CD4-positive, alpha-beta T cell treated with Interleukin-17A for 1 hour (primary cell): ENCODE data around the gene WDR38.
A peak's percentile ranks its signal among the peaks of the same experiment; 100 is the strongest.

Experiments
- DNase-seq: peaks from one replicate; pipeline ENCODE4 v3.0.0-alpha.2; 2020

WDR38 gene, protein sequence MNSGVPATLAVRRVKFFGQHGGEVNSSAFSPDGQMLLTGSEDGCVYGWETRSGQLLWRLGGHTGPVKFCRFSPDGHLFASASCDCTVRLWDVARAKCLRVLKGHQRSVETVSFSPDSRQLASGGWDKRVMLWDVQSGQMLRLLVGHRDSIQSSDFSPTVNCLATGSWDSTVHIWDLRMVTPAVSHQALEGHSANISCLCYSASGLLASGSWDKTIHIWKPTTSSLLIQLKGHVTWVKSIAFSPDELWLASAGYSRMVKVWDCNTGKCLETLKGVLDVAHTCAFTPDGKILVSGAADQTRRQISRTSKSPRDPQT

DNA sequence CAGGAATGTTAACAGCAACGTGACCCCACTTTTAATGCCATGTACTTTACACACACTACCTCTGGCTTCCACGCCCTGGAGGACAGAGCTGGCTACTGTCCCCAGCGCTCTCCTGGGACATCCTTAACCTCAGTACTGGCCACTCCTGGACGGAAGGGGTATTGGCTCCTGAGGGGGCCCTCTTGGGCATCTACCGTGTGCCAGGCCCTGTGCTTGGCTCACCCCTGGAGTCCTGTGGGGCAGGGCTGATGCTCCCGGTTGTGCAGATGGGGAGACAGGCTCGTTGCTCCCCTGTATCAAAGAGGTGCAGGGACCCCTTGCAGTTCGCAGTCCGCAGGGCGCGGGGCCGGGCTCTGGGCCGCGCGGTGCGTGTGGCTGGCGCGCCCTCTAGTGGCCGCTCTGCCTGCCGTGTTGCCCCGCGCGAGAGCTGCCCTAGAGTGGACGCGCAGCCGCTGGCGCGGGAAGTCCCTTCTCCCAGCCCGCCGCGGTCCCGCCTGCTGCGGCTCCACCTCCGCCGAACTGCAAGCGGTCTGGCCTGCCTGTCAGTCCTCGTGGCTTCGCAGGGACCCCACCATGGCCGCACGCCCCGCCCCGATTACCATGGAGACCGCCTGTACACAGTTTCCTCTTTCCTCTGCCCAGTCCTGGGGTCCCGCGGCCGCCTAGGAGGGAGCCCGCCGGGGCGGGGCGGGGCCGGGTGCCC, at the start of gene WDR38:
WDR38 (plus strand) TSS at position 632 of the 703 bp plus-strand sequence. CDS start 72 bp downstream, outside the sequence.
- DNase-seq: peak; percentile 93

DNA sequence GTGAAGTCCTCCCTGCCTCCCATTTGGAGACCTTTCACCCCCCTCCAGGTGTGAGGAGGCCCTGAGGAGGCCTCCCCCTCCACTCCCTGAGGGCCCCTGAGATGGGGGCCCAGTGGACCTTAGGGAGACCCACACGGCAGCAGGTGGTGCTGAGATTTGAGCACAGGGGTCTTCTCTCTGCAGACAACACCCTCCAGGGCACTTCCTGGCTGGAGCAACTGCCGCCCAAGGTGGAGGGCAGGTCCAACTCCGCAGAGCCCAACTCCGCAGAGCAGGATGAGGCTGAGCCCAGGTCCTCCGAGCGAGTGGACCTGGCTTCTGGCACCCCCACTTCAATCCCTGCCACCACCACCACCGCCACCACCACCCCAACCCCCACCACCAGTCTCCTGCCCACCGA, 49.3 kb upstream of the WDR38 start:
- DNase-seq: no peak

- DNase-seq: no peak
These were observed 48.1 kb upstream of the WDR38 start for GRCh38 chr9:124805186-124805585.

DNA sequence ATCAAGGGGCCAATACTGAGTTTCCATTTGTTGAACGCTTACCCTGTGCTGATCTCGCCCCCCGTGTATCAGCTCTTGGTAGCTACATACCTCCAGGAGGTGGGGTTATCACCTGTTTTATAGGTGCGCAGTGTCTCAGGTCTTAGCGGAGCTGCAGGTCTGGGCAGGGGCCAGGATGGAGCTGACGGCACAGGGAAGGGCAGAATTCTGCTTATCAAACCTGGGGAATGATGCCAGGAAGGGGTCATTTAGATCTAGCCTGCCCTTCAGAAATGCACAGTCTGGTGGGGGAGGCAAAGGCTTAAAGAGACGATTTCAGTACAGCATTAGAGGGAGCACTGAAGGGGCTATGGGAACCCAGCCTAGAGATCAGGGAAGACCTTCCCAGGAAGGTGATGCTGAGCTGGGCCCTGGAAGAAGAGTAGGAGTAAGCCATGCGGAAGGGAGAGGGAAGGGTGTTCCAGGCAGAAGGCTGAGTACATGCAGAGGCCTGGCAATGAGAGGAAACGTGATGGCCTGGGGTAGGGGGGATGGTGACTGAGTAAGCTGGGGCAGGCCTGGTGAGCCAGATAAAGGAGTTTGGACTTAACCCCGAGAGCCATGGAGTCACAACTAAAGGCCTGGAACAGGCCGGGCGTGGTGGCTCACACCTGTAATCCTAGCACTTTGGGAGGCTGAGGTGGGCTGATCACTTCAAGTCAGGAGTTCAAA, 44.9 kb upstream of the WDR38 start:
- no peak for DNase-seq

- DNase-seq: no peak
These were observed 44.0 kb upstream of the WDR38 start for GRCh38 chr9:124809211-124809610.

DNA sequence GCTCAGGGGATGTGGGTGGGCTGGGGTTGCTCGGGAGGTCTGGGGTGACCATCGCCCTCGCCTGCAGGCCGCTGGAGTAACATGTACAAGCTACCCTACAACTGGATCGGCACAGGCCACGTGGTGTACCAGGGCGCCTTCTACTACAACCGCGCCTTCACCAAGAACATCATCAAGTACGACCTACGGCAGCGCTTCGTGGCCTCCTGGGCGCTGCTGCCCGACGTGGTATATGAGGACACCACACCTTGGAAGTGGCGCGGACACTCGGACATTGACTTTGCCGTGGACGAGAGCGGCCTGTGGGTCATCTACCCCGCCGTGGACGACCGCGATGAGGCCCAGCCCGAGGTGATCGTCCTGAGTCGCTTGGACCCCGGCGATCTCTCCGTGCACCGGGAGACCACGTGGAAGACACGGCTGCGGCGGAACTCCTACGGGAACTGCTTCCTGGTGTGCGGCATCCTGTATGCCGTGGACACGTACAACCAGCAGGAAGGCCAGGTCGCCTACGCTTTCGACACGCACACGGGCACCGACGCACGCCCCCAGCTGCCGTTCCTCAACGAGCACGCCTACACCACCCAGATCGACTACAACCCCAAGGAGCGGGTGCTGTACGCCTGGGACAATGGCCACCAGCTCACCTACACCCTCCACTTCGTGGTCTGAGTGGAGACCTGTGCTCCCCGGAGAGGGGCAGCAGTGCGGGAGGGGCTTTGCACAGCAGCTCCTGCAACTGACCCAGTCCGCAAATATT, 43.3 kb upstream of the WDR38 start:
- no peak for DNase-seq

- DNase-seq: no peak
These were observed 42.5 kb upstream of the WDR38 start for GRCh38 chr9:124810663-124811355.

- DNase-seq: no peak
These were observed 40.8 kb upstream of the WDR38 start for GRCh38 chr9:124812441-124812876.

- no peak for DNase-seq
These were observed 40.2 kb upstream of the WDR38 start for GRCh38 chr9:124813041-124813440.

DNA sequence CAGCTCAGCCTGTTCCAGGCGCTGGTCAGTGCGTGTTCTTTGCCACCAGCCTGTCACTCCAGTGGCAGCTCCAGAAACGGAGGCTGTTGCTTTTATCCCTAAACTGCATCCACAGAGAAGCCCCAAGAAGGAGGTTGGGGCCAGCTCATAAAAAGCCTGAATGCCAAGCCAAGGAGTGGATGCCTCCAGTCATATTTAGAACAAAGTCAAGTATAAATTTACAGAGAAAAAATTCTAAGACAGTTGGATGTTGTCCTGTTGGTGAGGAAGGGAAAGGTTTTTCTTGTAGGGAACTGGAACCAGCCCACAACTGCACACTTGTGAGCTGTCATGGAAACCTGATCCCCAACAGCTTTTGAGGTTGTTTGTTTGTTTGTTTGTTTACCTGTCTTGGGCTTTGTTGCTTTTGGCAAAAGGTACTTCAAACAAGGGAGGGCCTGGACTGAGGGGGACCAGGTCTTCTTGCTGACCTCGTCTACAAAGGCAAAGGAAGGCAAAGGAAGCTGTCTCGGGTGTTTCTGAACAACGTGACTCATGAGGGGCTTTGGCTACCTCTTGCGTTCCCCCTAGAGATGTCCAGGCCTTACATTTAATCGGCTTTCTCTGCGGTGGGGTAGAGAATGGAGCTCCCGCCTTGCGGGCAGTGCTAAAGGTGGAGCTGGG, 39.6 kb upstream of the WDR38 start:
- DNase-seq: no peak

- no peak for DNase-seq
These were observed 39.1 kb upstream of the WDR38 start for GRCh38 chr9:124814164-124814535.

DNA sequence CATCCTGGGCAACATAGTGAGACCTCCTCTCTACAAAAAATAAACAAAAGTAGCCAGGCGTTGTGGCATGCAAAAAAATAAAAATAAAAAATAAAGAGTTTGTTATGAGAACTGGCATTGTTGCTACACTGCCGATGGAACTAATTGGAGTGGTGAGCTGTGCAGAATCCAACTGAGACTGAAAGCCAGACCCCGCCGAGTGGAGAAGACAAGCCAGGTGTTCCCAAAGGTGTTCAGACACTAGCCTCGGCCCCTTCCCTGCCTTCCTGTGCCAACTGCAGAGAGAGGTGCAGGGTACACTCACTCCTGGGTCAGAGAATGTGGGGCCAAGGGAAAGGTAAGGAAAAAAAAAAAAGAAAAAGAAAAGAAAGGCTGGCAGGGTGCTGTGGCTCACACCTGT, 37.7 kb upstream of the WDR38 start:
- no peak for DNase-seq

DNA sequence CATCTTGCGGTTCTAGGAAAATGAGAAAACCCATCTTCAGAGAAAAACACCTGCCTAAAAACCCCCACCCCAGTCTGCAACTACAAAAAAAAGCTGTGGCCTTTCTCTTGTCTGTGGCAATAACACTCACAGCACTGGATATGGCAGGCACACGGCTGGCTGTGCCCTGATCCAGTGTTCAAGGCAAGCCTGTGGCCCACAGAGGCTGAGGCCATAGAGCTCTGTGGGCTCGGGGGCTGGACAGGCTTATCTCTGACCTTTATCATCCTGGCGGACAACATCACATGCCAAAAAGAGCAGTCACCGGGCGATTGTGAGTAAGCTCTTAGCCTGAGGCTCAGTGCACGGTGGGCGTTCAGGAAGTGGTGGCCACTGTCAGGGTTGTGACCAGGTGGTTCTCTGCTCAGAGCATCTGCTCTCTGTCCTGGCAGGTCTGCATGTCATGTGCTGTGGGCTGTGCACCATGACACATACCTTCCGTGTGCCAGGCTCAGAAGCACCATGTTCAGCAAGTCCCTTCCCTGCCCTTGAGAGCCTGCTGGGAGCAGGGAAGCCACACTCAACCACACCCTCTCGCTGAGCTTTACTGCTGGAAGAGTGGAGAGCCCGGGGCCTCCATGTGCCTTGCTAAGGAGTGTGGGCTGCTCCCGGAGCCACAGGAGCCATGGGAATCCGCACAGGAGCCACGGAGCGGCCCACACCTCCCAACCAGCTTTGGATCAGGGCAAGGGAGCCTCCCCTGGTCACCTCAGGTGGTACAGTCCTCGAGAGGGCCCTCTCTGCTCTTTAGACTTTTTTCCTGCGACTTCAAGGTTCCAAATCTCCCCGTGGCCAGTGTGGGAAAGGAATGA, 34.6 kb upstream of the WDR38 start:
- DNase-seq: no peak

GRCh38 chr9:124820698-124821623, 32.3 kb upstream of the WDR38 start:
- DNase-seq: no peak

GRCh38 chr9:124828489-124829333, 24.5 kb upstream of the WDR38 start:
- DNase-seq: no peak

DNA sequence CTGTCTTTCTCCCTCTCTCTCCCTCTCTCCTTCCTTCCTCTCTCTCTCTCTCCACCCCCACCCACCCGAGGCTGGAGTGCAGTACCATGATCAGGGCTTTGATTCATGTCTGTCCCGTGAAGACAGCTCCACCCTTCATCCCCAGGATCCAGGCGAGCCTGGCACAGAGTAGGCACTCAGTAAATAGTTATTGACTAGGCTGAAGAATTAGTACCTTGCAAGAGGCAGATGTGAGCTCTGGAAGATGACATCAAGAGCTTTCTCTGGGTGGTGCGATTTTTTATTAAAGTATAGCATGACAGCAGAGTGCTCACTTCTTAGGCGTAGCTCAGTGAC, 24.0 kb upstream of the WDR38 start:
- no peak for DNase-seq

DNA sequence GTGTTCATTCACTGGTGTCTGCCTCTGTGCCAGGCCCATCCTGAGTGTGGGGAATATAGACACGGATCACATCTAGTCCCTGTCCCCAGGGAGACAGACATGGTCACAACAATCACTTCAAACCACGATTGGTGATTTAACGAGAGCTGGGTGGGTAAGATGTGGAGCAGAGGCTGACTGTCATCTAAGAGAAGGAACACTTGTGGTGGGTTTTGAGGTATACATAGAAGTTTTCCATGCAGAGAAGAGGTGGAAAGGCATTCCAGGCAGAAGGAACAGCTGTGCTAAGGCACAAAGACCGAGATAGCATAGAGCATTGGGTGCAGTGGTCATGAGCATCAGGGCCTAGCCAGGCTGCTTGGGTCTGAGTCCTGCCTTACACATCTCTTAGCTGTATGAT, 22.7 kb upstream of the WDR38 start:
- no peak for DNase-seq

GRCh38 chr9:124831642-124832364, 21.5 kb upstream of the WDR38 start:
- no peak for DNase-seq
